GM12878 (cell line): ENCODE measurements around the gene PSORS1C1. TPM values are rescaled to one million over a fixed set of nuclear protein-coding genes. Genes with fewer than 3 reads are reported as not detected.

ENCODE experiments used
- ATAC-seq: fragments of 200-7000 bp; cut with Tn5 transposase; 3 replicates; pipeline ENCODE4 v1.9.1; 2020; ENCODE audit warnings: mild to moderate bottlenecking, moderate library complexity
- BruUV-seq: library from RNA; stranded (reverse); fragments of 400-500 nt; replicated peaks from 2 replicates; lab custom pipeline; 2021; lab: Mats Ljungman, UMichigan
- CTCF ChIA-PET: fragments of 300-600 bp; sonication (Branson Sonifier 250); formaldehyde crosslinking; extraction: SDS; loops from one replicate; lab custom pipeline; 2021; ENCODE audit warnings: inconsistent platforms; lab: Yijun Ruan, JAX
- POLR2A ChIA-PET: fragments of 350-600 bp; formaldehyde crosslinking; extraction: SDS; loops from one replicate; lab custom pipeline; 2021; ENCODE audit warnings: inconsistent platforms; lab: Charles Lee
- RAD21 ChIA-PET: fragments of 300-600 bp; sonication (Branson Sonifier 250); formaldehyde crosslinking; loops from one replicate; lab custom pipeline; 2023; ENCODE audit warnings: antibody characterized with exemption; ENCODE audit not compliant: unreplicated experiment; lab: Charles Lee
- SMC1A ChIA-PET: fragments of 300-600 bp; sonication (Branson Sonifier 250); formaldehyde crosslinking; loops from one replicate; lab custom pipeline; 2023; ENCODE audit not compliant: unreplicated experiment, uncharacterized antibody; lab: Charles Lee
- DNase-seq: peaks from one replicate; pipeline ENCODE4 v3.0.0-alpha.2; 2011; ENCODE audit warnings: low read depth, low spot score
- FAIRE-seq: peaks from 3 replicates; lab custom pipeline; 2011; peaks lifted over from hg19 to GRCh38; lab: Jason Lieb, UNC
- H2AFZ ChIP-seq: 2 replicates; pipeline ENCODE4 v1.6.0; 2011; ENCODE audit warnings: low read depth, low read length, control low read depth; ENCODE audit not compliant: control insufficient read depth
- H3K27ac ChIP-seq: 2 replicates; pipeline ENCODE4 v1.5.1; 2011; ENCODE audit warnings: control low read depth; ENCODE audit not compliant: control insufficient read depth, insufficient read depth
- H3K27me3 ChIP-seq, 2 experiments: replicated peaks in 1 of 2; 2 replicates each; pipeline versions ENCODE4 v1.6.0 to v1.6.1; 2011; ENCODE audit warnings: low read length in 1 of 2; ENCODE audit not compliant: control insufficient read depth in 2 of 2, insufficient read depth in 2 of 2
- H3K36me3 ChIP-seq, 2 experiments: 2 replicates each; pipeline ENCODE4 v1.5.1; 2011; ENCODE audit warnings: low read length in 1 of 2; ENCODE audit not compliant: control insufficient read depth in 2 of 2, insufficient read depth in 2 of 2
- H3K4me1 ChIP-seq: 2 replicates; pipeline ENCODE4 v1.6.1; 2011; ENCODE audit warnings: mild to moderate bottlenecking, low read length, moderate library complexity, mixed read lengths; ENCODE audit not compliant: control insufficient read depth, insufficient read depth
- H3K4me2 ChIP-seq: 2 replicates; pipeline ENCODE4 v1.6.0; 2011; ENCODE audit warnings: control low read depth; ENCODE audit not compliant: control insufficient read depth, insufficient read depth
- H3K4me3 ChIP-seq: fragments of 200-600 bp; sonication (generic); 2 replicates; pipeline ENCODE4 v1.5.1; 2016
- H3K79me2 ChIP-seq: 2 replicates; pipeline ENCODE4 v1.6.0; 2011; ENCODE audit warnings: low read length; ENCODE audit not compliant: control insufficient read depth, insufficient read depth
- H3K9ac ChIP-seq: 2 replicates; pipeline ENCODE4 v1.8.0; 2011; ENCODE audit warnings: low read length, control low read depth, mixed read lengths; ENCODE audit not compliant: control insufficient read depth, insufficient read depth
- H3K9me3 ChIP-seq: replicated peaks from 3 replicates; pipeline ENCODE4 v1.5.1; 2011; ENCODE audit warnings: mild to moderate bottlenecking, low read length; ENCODE audit not compliant: control insufficient read depth, insufficient read depth
- H4K20me1 ChIP-seq: 2 replicates; pipeline ENCODE4 v1.6.0; 2011; ENCODE audit not compliant: control insufficient read depth, insufficient read depth
- CREM ChIP-seq: IDR thresholded peaks from 2 replicates; pipeline ENCODE4 v1.6.1; 2014; ENCODE audit warnings: antibody characterized with exemption, low read depth
- CTCF ChIP-seq, 3 experiments: IDR thresholded peaks in 2 of 3; conservative IDR thresholded peaks in 1 of 3; 2 replicates each; pipeline ENCODE4 v1.5.1; 2011; ENCODE audit warnings: low read depth in 3 of 3, low read length in 3 of 3, mild to moderate bottlenecking in 3 of 3, control low read depth in 2 of 3, moderate library complexity in 2 of 3, inconsistent platforms in 1 of 3, mixed read lengths in 1 of 3; ENCODE audit not compliant: control insufficient read depth in 2 of 3, insufficient read depth in 1 of 3; ENCODE audit errors: extremely low read depth in 1 of 3
- HDAC2 ChIP-seq: fragments of 200-600 bp; sonication (generic); IDR thresholded peaks from 2 replicates; pipeline ENCODE4 v1.6.1; 2017
- JUNB ChIP-seq: IDR thresholded peaks from 2 replicates; pipeline ENCODE4 v1.6.1; 2016; ENCODE audit warnings: antibody characterized with exemption, mild to moderate bottlenecking
- NRF1 ChIP-seq: conservative IDR thresholded peaks from 2 replicates; pipeline ENCODE4 v1.6.1; 2011; ENCODE audit warnings: mild to moderate bottlenecking, low read depth, low read length, improper control_type of control experiment
- RAD21 ChIP-seq: IDR thresholded peaks from 2 replicates; pipeline ENCODE4 v1.6.1; 2011; ENCODE audit warnings: mild to moderate bottlenecking, low read depth, low read length, moderate library complexity; ENCODE audit not compliant: insufficient read depth
- SMC3 ChIP-seq: IDR thresholded peaks from 2 replicates; pipeline ENCODE4 v1.6.1; 2011; ENCODE audit warnings: low read length, improper control_type of control experiment, borderline replicate concordance
- ZNF217 ChIP-seq: fragments of 450-650 bp; IDR thresholded peaks from 2 replicates; pipeline ENCODE4 v1.6.1; 2017; ENCODE audit warnings: antibody characterized with exemption, mild to moderate bottlenecking
- ZNF384 ChIP-seq: IDR thresholded peaks from 2 replicates; pipeline ENCODE4 v1.6.1; 2012; ENCODE audit warnings: low read depth, mild to moderate bottlenecking, low read length, improper control_type of control experiment, borderline replicate concordance
- WGBS: methylation state at CpG from one replicate; pipeline ENCODE4 v1.1.6; 2016; ENCODE audit warnings: low lambda C conversion rate; ENCODE audit not compliant: insufficient replicate concordance, insufficient coverage; ENCODE audit errors: missing lambda C conversion rate; 5-methylcytosine and 5-hydroxymethylcytosine counted together
- in situ Hi-C: fragments of 300-500 bp; cut with MboI; formaldehyde crosslinking; loops from 9 replicates; pipeline ENCODE4 v1.14.3; 2018; ENCODE audit warnings: mixed read lengths
- intact Hi-C: fragments of 100-400 bp; cut with micrococcal nuclease; formaldehyde crosslinking; loops from one replicate; pipeline ENCODE4 v1.14.2; 2022; ENCODE audit not compliant: unreplicated experiment
- polyA plus RNA-seq, 11 experiments: library from polyadenylated mRNA; depleted of rRNA in 4 of 11; unstranded in 6 of 11; stranded (reverse) in 5 of 11; fragments of >200 nt; fragmentation: Nextera tagmentation in 4 of 11; fragmentation: Illumina TruSeq in 1 of 11; extraction: Ambion mirVana in 4 of 11; extraction: Trizol in 1 of 11; gene quantifications; 1 replicate in 1 of 11; 2 replicates in 10 of 11; pipeline versions ENCODE4 v1.2.1 to v1.2.3, GENCODE V29; 2011 to 2016; ENCODE audit warnings: inconsistent platforms in 2 of 11, missing spikeins in 2 of 11, low read depth in 1 of 11
- total RNA-seq, 4 experiments: library from RNA; depleted of rRNA in 3 of 4; stranded (reverse); fragments of >200 nt in 3 of 4; fragmentation: Illumina TruSeq in 1 of 4; extraction: Trizol in 1 of 4; gene quantifications; 2 replicates each; pipeline versions ENCODE4 v1.2.1 to v1.2.3, GENCODE V29; 2013 to 2021

PSORS1C1 gene
- total and polyA plus RNA-seq, 10 of the 15 experiments (the other 5 are each of a cell fraction or from before 2014, with no cell fraction given): 0.13 to 1.00 (median 0.20) TPM; not detected in 5

- SMC1A ChIA-PET: interaction anchor here (0.6 to 2.0 kb wide), 38 partner anchors 9 to 603 kb away, joined by 3 to 33 read pairs (median 4); partner anchors contain the start of gene VARS2
- TF ChIP-seq CREM (no peak), NRF1 (no peak), ZNF384 (no peak)
- Histone ChIP-seq H3K4me3 (no peak overlapping the region), H3K4me2 (no peak overlapping the region), H3K27me3 (no peaks in the 10 kb centered on the region; a peak in 1 of 4 replicates), H3K9me3 (no peaks in the 10 kb centered on the region), H4K20me1 (no peaks in the 10 kb centered on the region), H3K36me3 (no peaks in the 10 kb centered on the region), H3K79me2 (no peaks in the 10 kb centered on the region), H3K9ac (no peak overlapping the region), H3K27ac (no peak overlapping the region), H3K4me1 (no peaks in the 10 kb centered on the region), H2AFZ (no peak overlapping the region)
- WGBS: 24% methylated on average over 7 of the region's 7 CpGs
- ATAC-seq: no peak
- RAD21 ChIA-PET: interaction anchor here (0.6 to 2.6 kb wide), 29 partner anchors 9 to 676 kb away, joined by 3 to 52 read pairs (median 4); partner anchors contain the start of genes MDC1 and VARS2
- in situ Hi-C loops (no loop called here), intact Hi-C loops (loop anchor here (1.0 to 10.0 kb wide), 4 partner anchors 259 to 602 kb away; partner anchors contain the start of gene HLA-E)
- CTCF ChIA-PET: interaction anchor here (0.6 to 3.3 kb wide), 75 partner anchors 8 to 868 kb away, joined by 3 to 57 read pairs (median 4); partner anchors contain the start of genes DDR1, DHX16, PSORS1C1 and TCF19
- POLR2A ChIA-PET: interaction anchor here (0.8 kb wide), 1 partner anchor 131 kb away, joined by 3 read pairs; no protein-coding TSS in a partner anchor
- BruUV-seq: no TSS peak
- DNase-seq: no peak
- FAIRE-seq: no peak
Measured at GRCh38 chr6:31086788-31087440, 27.7 kb upstream of the PSORS1C1 start.

- ChIA-PET SMC1A (interaction anchor here (0.6 to 2.0 kb wide), 36 partner anchors 10 to 604 kb away, joined by 3 to 33 read pairs (median 4); partner anchors contain the start of gene VARS2), RAD21 (interaction anchor here (0.6 to 2.6 kb wide), 29 partner anchors 9 to 676 kb away, joined by 3 to 52 read pairs (median 4); partner anchors contain the start of genes MDC1 and VARS2), POLR2A (interaction anchor here (0.6 to 0.8 kb wide), 2 partner anchors 132 to 194 kb away, joined by 3 read pairs; no protein-coding TSS in a partner anchor), CTCF (interaction anchor here (0.6 to 3.3 kb wide), 71 partner anchors 8 to 868 kb away, joined by 3 to 57 read pairs (median 4); partner anchors contain the start of genes DDR1, DHX16, PSORS1C1 and TCF19)
- no peaks in the 10 kb centered on the region for H3K36me3 ChIP-seq
- no peak overlapping the region for H3K4me3 ChIP-seq
- no peaks in the 10 kb centered on the region for H3K4me1 ChIP-seq
- no peak overlapping the region for H3K4me2 ChIP-seq
- H3K9me3 ChIP-seq: no peaks in the 10 kb centered on the region
- no peak overlapping the region for H2AFZ ChIP-seq
- H3K27ac ChIP-seq: no peak overlapping the region
- in situ Hi-C loops (no loop called here), intact Hi-C loops (loop anchor here (1.0 to 10.0 kb wide), 4 partner anchors 259 to 603 kb away; partner anchors contain the start of gene HLA-E)
- FAIRE-seq (peak; percentile 49), ATAC-seq (peak; percentile 98), DNase-seq (peak; percentile 25)
- H4K20me1 ChIP-seq: no peaks in the 10 kb centered on the region
- 4% methylated on average over 13 of the region's 14 CpGs for WGBS
- TF ChIP-seq RAD21 (peak; percentile 71), ZNF217 (no peak), CTCF (IDR thresholded peaks at IDR 0.05 in 2 of 3, conservative IDR thresholded peaks at IDR 0.05 in 1 of 3; ENCODE audit: control insufficient read depth in 2 of 3, extremely low read depth in 1 of 3, insufficient read depth in 1 of 3, low read depth in 3 of 3, low read length in 3 of 3) (peak; percentile 67 to 72 (median 71)), SMC3 (peak; percentile 48; the same call in 1 of the 2 replicates), JUNB (peak; percentile 59), HDAC2 (no peak)
- no peak overlapping the region for H3K9ac ChIP-seq
- no peaks in the 10 kb centered on the region for H3K79me2 ChIP-seq
- H3K27me3 ChIP-seq: no peaks in the 10 kb centered on the region; a peak in 1 of 4 replicates
- no TSS peak for BruUV-seq
Measured at GRCh38 chr6:31087494-31088089, 27.0 kb upstream of the PSORS1C1 start.
